LNCAP (cell line): ENCODE data around the gene FTCD.

Source experiments
- CTCF ChIP-seq: fragments of 450-650 bp; IDR thresholded peaks from 2 replicates; pipeline ENCODE4 v1.5.1; 2017; ENCODE audit warnings: mild to moderate bottlenecking

FTCD gene

DNA sequence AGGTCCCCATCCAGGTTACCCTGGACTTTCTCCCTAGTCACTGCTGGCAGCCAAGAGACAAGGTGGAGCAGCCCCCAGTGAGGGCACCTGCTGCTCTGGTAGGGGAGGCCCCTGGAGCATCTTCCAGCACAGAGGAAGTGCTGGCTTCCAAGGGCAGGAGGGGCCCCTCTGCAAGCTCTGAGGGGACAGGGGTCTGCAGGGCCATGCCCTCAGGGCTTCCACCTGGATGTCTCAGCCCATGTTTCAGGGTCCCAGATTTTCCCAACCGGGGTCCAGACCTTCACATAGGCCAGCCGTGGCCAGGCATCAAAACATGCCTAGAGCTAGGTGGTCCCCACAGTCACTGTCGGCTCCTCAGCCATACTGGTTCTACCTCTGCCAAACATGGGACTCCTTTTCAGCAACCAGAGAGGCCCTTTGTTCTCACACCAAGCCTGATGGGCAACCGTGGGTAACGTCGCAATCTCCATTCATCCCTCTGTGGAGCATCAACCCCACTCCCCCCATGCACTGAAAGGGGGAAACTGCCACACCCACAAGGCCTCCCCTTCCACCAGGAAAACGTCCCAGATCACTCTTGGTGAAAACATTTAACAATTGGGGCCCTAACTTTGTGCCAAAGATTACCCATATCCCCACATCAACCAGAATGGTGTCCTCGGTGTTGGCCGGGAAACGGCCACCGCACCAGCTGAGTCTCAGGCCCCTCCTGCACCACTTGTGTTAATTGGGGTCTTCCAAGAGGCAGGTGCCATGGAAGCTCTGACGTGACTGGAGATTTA, 59.4 kb downstream of the FTCD start:
- no peak for TF ChIP-seq CTCF

GRCh38 chr21:46095083-46095719, 60.2 kb downstream of the FTCD start:
- peak; percentile 7; the same call in 1 of the 2 replicates for TF ChIP-seq CTCF

DNA sequence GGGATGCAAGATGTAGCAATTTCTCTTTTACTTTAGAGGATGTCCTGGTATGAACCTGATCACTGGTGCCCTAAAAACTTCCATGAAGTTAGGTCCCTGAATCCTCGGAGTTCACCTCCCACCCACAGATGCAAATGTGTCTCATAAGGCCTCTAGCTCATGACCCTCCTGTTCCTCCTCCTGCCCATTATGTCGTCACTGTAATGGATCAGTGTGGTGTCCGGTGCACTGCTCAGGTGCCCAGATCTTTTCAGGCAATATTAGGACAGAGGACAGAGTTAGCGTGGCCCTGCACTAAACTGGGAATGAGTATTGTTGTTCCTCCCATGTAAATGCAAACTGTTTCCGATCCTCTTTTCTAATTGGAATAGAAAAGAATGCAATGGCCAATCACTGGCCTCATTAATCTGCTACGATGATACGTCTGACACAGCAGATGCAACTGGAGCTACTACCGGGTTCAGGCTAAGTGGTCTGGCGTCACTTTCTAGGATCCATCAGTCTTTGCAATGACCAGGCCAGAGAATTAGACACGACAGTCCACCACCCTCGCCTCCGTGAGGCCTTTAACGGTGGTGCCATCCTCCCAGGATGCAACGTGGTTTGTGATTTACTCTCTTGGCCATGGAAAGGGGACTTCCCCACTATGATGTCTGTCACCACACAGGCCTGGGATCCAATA, 60.8 kb downstream of the FTCD start:
- no peak for TF ChIP-seq CTCF

- TF ChIP-seq CTCF, result no peak
Measured at GRCh38 chr21:46093668-46094400, 61.5 kb downstream of the FTCD start.

DNA sequence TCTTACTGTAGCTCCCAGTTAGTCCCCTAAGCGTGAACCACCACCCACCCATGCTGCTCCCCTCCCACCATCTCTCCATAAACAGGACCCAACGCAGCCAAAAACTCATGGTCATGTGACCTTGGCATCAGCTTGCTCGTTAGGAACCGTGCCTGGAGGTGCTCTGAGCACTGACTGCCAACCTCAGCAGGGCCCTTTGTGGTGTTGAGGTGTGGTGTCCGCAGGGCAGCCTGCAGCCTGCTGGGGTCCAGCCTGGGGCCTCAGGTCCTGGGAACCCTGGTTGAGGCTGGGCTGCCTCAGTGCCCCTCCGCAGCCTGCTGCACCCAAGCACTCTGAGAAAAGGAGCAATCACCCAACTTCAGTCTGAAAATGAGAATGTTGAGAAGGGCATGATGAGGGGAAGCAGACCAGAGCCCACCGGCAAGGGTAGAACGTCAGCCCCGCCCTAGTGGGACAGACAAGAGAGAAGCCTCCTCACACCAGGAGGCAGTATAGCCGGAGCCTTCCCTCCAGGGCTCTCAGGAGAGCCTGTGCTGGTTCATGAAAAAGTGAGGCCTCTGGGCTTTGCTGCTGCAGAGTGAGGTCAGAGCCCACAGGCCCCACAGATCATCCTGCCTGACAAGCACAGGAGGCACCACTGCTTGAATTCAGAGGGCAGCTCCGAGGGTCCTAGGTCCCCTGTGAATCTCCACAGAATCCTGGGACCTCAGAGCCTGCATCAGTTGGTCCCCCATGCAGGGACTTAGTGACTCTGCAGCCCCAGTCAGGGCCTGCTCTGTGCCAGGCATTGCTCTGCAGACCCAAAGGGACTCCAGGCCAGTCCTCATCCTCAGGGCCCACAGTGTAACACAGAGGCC, 62.3 kb downstream of the FTCD start:
- no peak for TF ChIP-seq CTCF

GRCh38 chr21:46092026-46092764, 63.2 kb downstream of the FTCD start:
- no peak for TF ChIP-seq CTCF
